PFSK-1 (cell line): ENCODE measurements around the gene TMC6.

Experiments used
- FOXP2 ChIP-seq: optimal IDR thresholded peaks from 2 replicates; pipeline ENCODE3; 2011; ENCODE audit warnings: borderline replicate concordance, control low read depth, inconsistent platforms; ENCODE audit not compliant: insufficient read depth; ENCODE audit errors: extremely low read length, extremely low read depth
- POLR2AphosphoS5 ChIP-seq: IDR thresholded peaks from 2 replicates; pipeline ENCODE4 v1.6.1; 2012; ENCODE audit warnings: low read depth, mild to moderate bottlenecking, control low read depth, low read length, moderate library complexity
- SIN3A ChIP-seq: IDR thresholded peaks from 2 replicates; pipeline ENCODE4 v1.6.1; 2012; ENCODE audit warnings: mild to moderate bottlenecking, low read length, moderate library complexity, borderline replicate concordance; ENCODE audit not compliant: insufficient read depth
- TAF1 ChIP-seq: IDR thresholded peaks from 2 replicates; pipeline ENCODE4 v1.6.1; 2012; ENCODE audit warnings: low read length, control low read depth, borderline replicate concordance; ENCODE audit not compliant: insufficient read depth
- TF ChIP-seq, protein P1 (sequence below), 2 experiments: IDR thresholded peaks; 2 replicates each; pipeline versions ENCODE4 v1.6.1 to v1.8.0; 2011 to 2012; ENCODE audit warnings: low read depth in 2 of 2, low read length in 2 of 2, control low read depth in 1 of 2, inconsistent platforms in 1 of 2, mild to moderate bottlenecking in 1 of 2, moderate library complexity in 1 of 2; ENCODE audit not compliant: insufficient read depth in 1 of 2

DNA sequence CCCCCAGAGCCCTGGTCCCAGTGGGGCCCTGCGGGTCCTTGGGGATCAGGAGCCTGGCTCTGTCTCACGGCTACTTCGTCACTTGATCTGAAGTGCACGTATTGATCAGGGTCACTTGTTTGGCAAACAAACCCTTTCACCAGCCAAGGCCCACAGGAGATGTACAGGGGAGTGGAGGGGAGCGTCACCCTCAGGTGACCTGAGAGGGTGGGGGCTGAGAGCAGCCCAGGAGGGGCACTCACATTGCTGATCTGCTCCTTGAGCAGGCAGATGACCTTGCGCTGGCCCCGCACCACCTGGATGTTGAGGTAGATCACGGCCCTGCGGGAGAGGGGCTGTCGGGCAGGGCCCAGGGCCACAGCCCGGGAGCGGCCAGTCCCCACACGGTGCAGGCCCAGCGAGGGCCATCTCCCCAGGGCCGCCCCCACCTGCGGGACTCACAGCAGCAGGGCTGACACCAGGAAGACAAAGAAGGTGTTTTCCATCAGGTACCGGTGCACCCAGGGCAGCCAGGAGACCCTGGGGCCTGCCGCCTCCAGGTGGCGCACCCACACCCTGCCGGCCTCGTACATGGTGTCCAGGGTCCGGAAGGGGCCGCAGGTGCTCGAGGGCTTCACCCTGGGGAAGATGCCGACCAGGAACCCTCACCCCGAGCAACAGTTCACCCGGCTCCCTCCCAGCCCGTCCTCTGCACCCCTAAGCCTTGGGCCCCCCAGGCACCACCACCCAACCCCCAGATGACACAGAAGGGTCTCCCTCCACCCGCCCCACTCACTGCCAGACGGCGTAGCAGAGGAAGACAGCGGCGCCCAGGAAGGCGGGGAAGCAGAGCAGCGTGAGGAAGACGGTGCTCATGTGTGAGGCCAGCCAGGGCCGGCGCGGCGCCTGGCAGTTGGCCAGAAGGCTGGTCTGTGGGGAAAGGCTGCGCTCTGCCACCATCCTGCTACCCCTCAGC, 11.3 kb downstream of the TMC6 start:
- TF ChIP-seq, protein P1, sequence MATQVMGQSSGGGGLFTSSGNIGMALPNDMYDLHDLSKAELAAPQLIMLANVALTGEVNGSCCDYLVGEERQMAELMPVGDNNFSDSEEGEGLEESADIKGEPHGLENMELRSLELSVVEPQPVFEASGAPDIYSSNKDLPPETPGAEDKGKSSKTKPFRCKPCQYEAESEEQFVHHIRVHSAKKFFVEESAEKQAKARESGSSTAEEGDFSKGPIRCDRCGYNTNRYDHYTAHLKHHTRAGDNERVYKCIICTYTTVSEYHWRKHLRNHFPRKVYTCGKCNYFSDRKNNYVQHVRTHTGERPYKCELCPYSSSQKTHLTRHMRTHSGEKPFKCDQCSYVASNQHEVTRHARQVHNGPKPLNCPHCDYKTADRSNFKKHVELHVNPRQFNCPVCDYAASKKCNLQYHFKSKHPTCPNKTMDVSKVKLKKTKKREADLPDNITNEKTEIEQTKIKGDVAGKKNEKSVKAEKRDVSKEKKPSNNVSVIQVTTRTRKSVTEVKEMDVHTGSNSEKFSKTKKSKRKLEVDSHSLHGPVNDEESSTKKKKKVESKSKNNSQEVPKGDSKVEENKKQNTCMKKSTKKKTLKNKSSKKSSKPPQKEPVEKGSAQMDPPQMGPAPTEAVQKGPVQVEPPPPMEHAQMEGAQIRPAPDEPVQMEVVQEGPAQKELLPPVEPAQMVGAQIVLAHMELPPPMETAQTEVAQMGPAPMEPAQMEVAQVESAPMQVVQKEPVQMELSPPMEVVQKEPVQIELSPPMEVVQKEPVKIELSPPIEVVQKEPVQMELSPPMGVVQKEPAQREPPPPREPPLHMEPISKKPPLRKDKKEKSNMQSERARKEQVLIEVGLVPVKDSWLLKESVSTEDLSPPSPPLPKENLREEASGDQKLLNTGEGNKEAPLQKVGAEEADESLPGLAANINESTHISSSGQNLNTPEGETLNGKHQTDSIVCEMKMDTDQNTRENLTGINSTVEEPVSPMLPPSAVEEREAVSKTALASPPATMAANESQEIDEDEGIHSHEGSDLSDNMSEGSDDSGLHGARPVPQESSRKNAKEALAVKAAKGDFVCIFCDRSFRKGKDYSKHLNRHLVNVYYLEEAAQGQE (IDR thresholded peaks at IDR 0.05; ENCODE audit: insufficient read depth in 1 of 2, low read depth in 2 of 2, low read length in 2 of 2), result no peak
- no peak for TF ChIP-seq POLR2AphosphoS5
- no peak for TF ChIP-seq TAF1
- no peak for TF ChIP-seq SIN3A
- TF ChIP-seq FOXP2, result no peak
